ENCODE measurements around the gene ARPP21.

ARPP21 gene

GRCh38 chr3:35777563-35778554 is 138.5 kb downstream of the ARPP21 start:
- no peak for TF ChIP-seq Cebpa-rat (IDR thresholded peaks at IDR 0.05)
- Histone ChIP-seq H3K4me2 (no peak overlapping the region), H3K27ac (no peak overlapping the region), H3K4me1 (no peaks in the 10 kb centered on the region), H3K27me3 (no peaks in the 10 kb centered on the region), H3K36me3 (peaks cover 0 to 66% (median 0%) of the 10 kb centered on the region in 11 experiments; a peak in 8 of 22 replicates), H4K20me1 (no peaks in the 10 kb centered on the region), H3K9ac (no peak overlapping the region), H3K4me3 (no peak overlapping the region), H3K9me3 (replicated peaks in 1 of 11) (no peaks in the 10 kb centered on the region)

GRCh38 chr3:35779611-35780010 is 140.3 kb downstream of the ARPP21 start:
- Histone ChIP-seq H3K9me3 (replicated peaks in 1 of 11) (no peaks in the 10 kb centered on the region), H3K36me3 (peaks cover 0 to 65% (median 0%) of the 10 kb centered on the region in 11 experiments; a peak in 6 of 22 replicates), H3K4me2 (no peak overlapping the region), H3K27ac (no peak overlapping the region), H3K9ac (no peak overlapping the region), H3K4me3 (no peak overlapping the region), H3K27me3 (no peaks in the 10 kb centered on the region), H4K20me1 (0 out of 22 replicates have a peak, but pooled peaks cover 0 to 2% (median 0%) of the 10 kb centered on the region in 11 experiments), H3K4me1 (no peaks in the 10 kb centered on the region)
- TF ChIP-seq Cebpa-rat (IDR thresholded peaks at IDR 0.05) = no peak

GRCh38 chr3:35780800-35781199 is 141.5 kb downstream of the ARPP21 start:
- Histone ChIP-seq H3K9me3 (replicated peaks in 1 of 11) (no peaks in the 10 kb centered on the region), H4K20me1 (0 out of 22 replicates have a peak, but pooled peaks cover 0 to 2% (median 0%) of the 10 kb centered on the region in 11 experiments), H3K36me3 (peaks cover 0 to 69% (median 0%) of the 10 kb centered on the region in 11 experiments; a peak in 6 of 22 replicates), H3K9ac (no peak overlapping the region), H3K27me3 (no peaks in the 10 kb centered on the region), H3K27ac (no peak overlapping the region), H3K4me2 (no peak overlapping the region), H3K4me1 (peaks cover 0 to 7% (median 0%) of the 10 kb centered on the region in 10 experiments; a peak in 1 of 20 replicates), H3K4me3 (no peak overlapping the region)
- TF ChIP-seq Cebpa-rat (IDR thresholded peaks at IDR 0.05) = no peak

GRCh38 chr3:35781558-35781957 is 142.2 kb downstream of the ARPP21 start:
- H4K20me1 ChIP-seq = 0 out of 22 replicates have a peak, but pooled peaks cover 0 to 2% (median 0%) of the 10 kb centered on the region in 11 experiments

GRCh38 chr3:35782355-35782754 is 143.0 kb downstream of the ARPP21 start:
- Histone ChIP-seq H3K36me3 (peaks cover 0 to 66% (median 0%) of the 10 kb centered on the region in 11 experiments; a peak in 6 of 22 replicates), H3K27ac (no peak overlapping the region), H3K9ac (no peak overlapping the region), H3K4me3 (no peak overlapping the region), H4K20me1 (0 out of 22 replicates have a peak, but pooled peaks cover 0 to 2% (median 0%) of the 10 kb centered on the region in 11 experiments), H3K4me1 (peaks cover 0 to 7% (median 0%) of the 10 kb centered on the region in 10 experiments; a peak in 1 of 20 replicates), H3K27me3 (no peaks in the 10 kb centered on the region), H3K9me3 (replicated peaks in 1 of 11) (no peaks in the 10 kb centered on the region), H3K4me2 (no peak overlapping the region)
- no peak for TF ChIP-seq Cebpa-rat (IDR thresholded peaks at IDR 0.05)

More at GRCh38 chr3:35781558-35781957, 142.2 kb downstream of the ARPP21 start:
- H3K4me3 ChIP-seq = no peak overlapping the region
- no peak overlapping the region for H3K27ac ChIP-seq
- no peak overlapping the region for H3K4me2 ChIP-seq
- peaks cover 0 to 70% (median 0%) of the 10 kb centered on the region in 11 experiments; a peak in 6 of 22 replicates for H3K36me3 ChIP-seq
- no peak for TF ChIP-seq Cebpa-rat (IDR thresholded peaks at IDR 0.05)
- no peaks in the 10 kb centered on the region for H3K27me3 ChIP-seq
- no peaks in the 10 kb centered on the region for H3K9me3 ChIP-seq (replicated peaks in 1 of 11)
- H3K9ac ChIP-seq = no peak overlapping the region
- H3K4me1 ChIP-seq = peaks cover 0 to 7% (median 0%) of the 10 kb centered on the region in 10 experiments; a peak in 1 of 20 replicates

GRCh38 chr3:35784169-35784568 is 144.8 kb downstream of the ARPP21 start:
- H3K4me3 ChIP-seq = no peak overlapping the region
- H3K9me3 ChIP-seq (replicated peaks in 1 of 11) = no peaks in the 10 kb centered on the region
- H4K20me1 ChIP-seq = 0 out of 22 replicates have a peak, but pooled peaks cover 0 to 2% (median 0%) of the 10 kb centered on the region in 11 experiments
- no peak for TF ChIP-seq Cebpa-rat (IDR thresholded peaks at IDR 0.05)
- H3K4me2 ChIP-seq = no peak overlapping the region
- peaks cover 0 to 7% (median 0%) of the 10 kb centered on the region in 10 experiments; a peak in 1 of 20 replicates for H3K4me1 ChIP-seq
- no peak overlapping the region for H3K27ac ChIP-seq
- H3K36me3 ChIP-seq = peaks cover 0 to 64% (median 0%) of the 10 kb centered on the region in 11 experiments; a peak in 4 of 22 replicates
- H3K9ac ChIP-seq = no peak overlapping the region
- no peaks in the 10 kb centered on the region for H3K27me3 ChIP-seq

- Histone ChIP-seq H3K4me1 (peaks cover 0 to 7% (median 0%) of the 10 kb centered on the region in 10 experiments; a peak in 1 of 20 replicates), H3K9me3 (replicated peaks in 1 of 11) (no peaks in the 10 kb centered on the region), H3K36me3 (peaks cover 0 to 58% (median 0%) of the 10 kb centered on the region in 11 experiments; a peak in 4 of 22 replicates), H3K4me2 (no peak overlapping the region), H3K9ac (no peak overlapping the region), H3K27ac (no peak overlapping the region), H3K27me3 (no peaks in the 10 kb centered on the region), H3K4me3 (no peak overlapping the region), H4K20me1 (0 out of 22 replicates have a peak, but pooled peaks cover 0 to 2% (median 0%) of the 10 kb centered on the region in 11 experiments)
- no peak for TF ChIP-seq Cebpa-rat (IDR thresholded peaks at IDR 0.05)
These were observed 146.0 kb downstream of the ARPP21 start for GRCh38 chr3:35785234-35785888.

GRCh38 chr3:35787936-35788335 is 148.6 kb downstream of the ARPP21 start:
- Histone ChIP-seq H3K4me1 (peaks cover 0 to 7% (median 0%) of the 10 kb centered on the region in 10 experiments; a peak in 1 of 20 replicates), H3K27ac (no peak overlapping the region), H3K4me2 (no peak overlapping the region), H3K4me3 (no peak overlapping the region), H3K9me3 (replicated peaks in 1 of 11) (no peaks in the 10 kb centered on the region), H3K36me3 (peaks cover 0 to 55% (median 11%) of the 10 kb centered on the region in 11 experiments; a peak in 9 of 22 replicates), H4K20me1 (0 out of 22 replicates have a peak, but pooled peaks cover 0 to 2% (median 0%) of the 10 kb centered on the region in 11 experiments), H3K9ac (no peak overlapping the region), H3K27me3 (no peaks in the 10 kb centered on the region)
- no peak for TF ChIP-seq Cebpa-rat (IDR thresholded peaks at IDR 0.05)

All from BLaER1 treated with 17β-estradiol and CSF1 and Interleukin-3, amounts not matched to agents 10 nM and 100 nM (cell line).